ENCODE measurements around the gene SUPT20H. TPM values are rescaled to one million over a fixed set of nuclear protein-coding genes. Genes with fewer than 3 reads are reported as not detected.

Gene SUPT20H
- total RNA-seq, 2 experiments from 2014 or later: 47.3 to 53.5 TPM

DNA sequence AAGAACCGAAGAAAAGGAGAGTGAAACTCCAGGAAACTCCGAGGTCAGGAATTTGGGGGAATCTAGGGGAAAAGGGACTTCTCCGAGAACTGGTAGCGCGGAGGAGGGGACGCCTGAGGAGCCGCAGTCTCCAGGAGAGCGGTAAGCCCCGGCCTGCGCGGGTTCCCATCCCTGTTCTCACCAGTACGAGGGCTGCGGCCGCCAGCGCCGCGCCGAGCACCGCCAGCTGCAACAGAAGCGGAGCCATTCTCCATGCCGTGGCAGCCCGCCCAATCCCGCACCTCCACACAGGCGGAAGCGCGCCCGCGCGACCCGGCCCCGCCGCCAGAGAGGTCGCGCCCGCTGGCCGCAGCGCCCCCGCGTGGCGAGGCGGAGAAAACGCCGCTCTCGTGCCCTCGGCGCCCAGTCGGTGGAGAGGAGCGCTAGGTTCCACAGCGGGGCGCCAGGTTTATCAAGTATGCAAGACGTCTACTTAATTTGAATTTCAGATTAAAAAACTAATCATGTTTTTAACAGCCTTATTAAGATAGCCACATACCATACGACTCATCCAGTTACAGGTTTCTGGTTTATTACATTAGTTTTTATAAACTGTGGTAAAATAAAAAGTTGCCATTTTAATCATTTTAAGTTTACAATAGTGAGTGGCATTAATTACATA is 60.3 kb downstream of the SUPT20H start, which contains the start of gene ALG5:
Gene ALG5, minus strand, starts transcription at position 287 of the 661 bp plus-strand sequence. Its CDS starts 40 bp downstream, at position 247.
- Mint-ChIP-seq H3K36me3 (peaks cover 40% of the 10 kb centered on the region), H3K4me1 (peaks cover 33% of the 10 kb centered on the region), H3K4me3 (peak within 1 kb of the TSS; percentile 100), H3K27ac (peak within 1 kb of the TSS; percentile 100), H3K27me3 (no peaks in the 10 kb centered on the region), H3K9me3 (no peaks in the 10 kb centered on the region)
- DNase-seq: peak; percentile 96

DNA sequence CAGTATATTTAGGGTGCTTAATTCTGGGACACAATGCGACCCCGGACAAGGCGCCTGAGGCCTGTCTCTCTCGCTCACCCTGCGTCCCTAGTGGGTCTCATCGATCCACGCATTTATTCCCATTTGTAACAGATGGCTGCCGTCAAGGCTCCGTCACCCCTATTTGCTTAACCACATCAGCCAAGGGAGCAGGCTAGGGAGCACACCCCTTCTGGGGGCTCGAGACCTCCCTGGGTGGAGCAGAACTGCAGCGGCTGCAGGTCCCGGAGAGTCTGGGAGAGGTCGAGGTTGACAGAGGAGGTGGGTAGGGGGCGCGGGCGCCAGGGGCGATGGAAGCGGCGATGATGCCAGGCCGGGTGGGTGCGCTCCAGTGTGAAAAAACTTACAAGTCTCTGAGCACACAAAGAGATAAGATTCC is 60.9 kb downstream of the SUPT20H start:
- Mint-ChIP-seq H3K27me3 (no peaks in the 10 kb centered on the region), H3K36me3 (peaks cover 35% of the 10 kb centered on the region), H3K4me3 (peak overlapping the region; percentile 100)

DNA sequence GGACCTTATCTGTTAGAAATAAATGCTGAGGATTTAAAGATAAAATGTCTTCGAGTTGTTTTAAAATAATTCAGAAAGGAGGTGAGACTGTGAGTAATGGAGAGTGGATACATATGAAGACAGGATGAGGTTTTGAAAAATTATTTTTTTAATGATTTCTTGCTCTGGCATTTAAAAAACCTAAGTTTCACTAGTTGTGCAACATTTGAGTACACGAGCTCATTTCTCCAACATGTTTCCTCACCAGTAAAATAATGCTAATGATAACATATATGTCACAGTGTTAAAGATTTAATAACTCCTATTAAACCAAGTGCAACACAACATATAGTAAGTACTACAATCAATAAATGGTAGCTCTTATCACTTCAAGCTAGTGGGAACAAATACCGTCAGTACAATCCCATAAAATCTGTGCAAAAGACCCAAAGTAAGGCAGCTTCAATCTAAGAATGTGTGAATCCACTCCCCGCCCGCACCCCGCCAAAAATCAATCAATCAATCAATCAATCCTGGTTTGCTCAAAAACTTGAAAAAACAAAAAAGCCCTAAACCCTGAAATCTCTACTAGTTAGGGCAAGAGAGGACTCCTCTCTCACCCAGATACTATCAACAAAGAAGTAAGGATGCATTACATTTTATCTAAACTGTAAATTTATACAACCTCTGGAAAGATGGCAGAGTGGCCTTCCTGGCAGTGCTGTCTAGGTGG is 61.6 kb downstream of the SUPT20H start:
- no peaks in the 10 kb centered on the region for H3K9me3 Mint-ChIP-seq
- peaks cover 31% of the 10 kb centered on the region for H3K36me3 Mint-ChIP-seq
- H3K4me1 Mint-ChIP-seq: peaks cover 26% of the 10 kb centered on the region
- no peak for DNase-seq
- H3K4me3 Mint-ChIP-seq: peak overlapping the region; percentile 100
- H3K27ac Mint-ChIP-seq: peak overlapping the region; percentile 100
- H3K27me3 Mint-ChIP-seq: no peaks in the 10 kb centered on the region

More for the DNA sequence above, 60.9 kb downstream of the SUPT20H start:
- H3K4me1 Mint-ChIP-seq: peaks cover 30% of the 10 kb centered on the region
- no peaks in the 10 kb centered on the region for H3K9me3 Mint-ChIP-seq
- peak overlapping the region; percentile 100 for H3K27ac Mint-ChIP-seq
- DNase-seq: peak; percentile 9

DNA sequence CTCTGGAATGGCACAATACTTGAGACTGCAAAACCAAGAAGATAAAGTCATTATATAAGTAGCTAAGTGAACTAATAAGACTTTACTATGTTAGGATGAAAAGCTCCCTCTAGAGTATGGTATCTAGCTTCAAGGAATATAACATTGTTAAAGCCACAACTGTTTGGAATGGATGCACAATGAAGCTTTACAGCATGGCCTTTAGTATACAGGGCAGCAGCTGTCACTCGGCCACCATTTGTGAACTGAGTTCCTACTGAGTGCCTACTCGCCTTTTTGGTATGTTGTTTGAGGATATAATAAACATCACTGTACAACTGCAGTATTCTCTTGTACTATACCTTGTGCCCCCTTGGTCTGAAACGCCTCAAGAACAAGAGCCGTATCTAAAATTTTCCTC is 67.1 kb downstream of the SUPT20H start:
- DNase-seq: no peak
- peaks cover 24% of the 10 kb centered on the region for H3K36me3 Mint-ChIP-seq
- H3K27me3 Mint-ChIP-seq: no peaks in the 10 kb centered on the region
- H3K27ac Mint-ChIP-seq: no peak overlapping the region
- peaks cover 15% of the 10 kb centered on the region for H3K4me1 Mint-ChIP-seq
- H3K9me3 Mint-ChIP-seq: no peaks in the 10 kb centered on the region
- H3K4me3 Mint-ChIP-seq: no peak overlapping the region

DNA sequence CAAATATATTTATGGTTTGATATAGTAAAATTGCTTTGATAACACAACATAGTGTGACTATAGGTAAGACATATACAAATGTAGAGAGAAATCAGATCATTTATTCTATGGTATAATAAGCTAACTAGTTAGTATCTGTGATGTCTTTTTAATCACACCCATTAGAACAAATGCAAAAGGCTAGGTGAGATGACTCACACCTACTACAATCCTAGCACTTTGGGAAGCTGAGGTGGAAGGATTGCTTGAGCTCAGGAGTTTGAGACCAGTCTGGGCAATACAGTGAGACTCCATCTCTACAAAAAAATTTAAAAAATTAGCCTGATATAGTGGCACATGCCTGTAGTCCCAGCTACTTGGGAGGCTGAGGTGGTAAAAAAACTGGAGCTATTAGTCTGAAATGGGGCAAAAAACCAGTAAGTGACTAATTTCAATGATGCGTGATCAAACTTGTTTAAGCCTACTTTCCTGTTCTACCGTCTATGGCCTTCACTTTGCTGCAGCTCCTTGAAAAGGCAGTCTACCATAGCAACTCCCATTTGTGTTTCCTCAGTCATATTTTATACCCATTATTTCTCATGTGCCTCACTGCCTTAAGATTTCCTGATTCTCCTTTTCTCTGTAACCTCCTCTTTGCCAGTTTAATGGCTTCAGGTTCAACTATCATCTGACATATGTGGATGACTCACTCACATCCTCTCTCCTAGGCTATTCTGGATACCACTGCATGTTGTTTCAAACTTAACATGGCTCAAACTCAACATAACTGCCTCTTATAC is 72.8 kb downstream of the SUPT20H start:
- no peak for DNase-seq
- Mint-ChIP-seq H3K9me3 (no peaks in the 10 kb centered on the region), H3K27me3 (no peaks in the 10 kb centered on the region), H3K4me1 (peaks cover 2% of the 10 kb centered on the region), H3K36me3 (peaks cover 30% of the 10 kb centered on the region), H3K27ac (peak overlapping the region; percentile 1), H3K4me3 (no peak overlapping the region)

DNA sequence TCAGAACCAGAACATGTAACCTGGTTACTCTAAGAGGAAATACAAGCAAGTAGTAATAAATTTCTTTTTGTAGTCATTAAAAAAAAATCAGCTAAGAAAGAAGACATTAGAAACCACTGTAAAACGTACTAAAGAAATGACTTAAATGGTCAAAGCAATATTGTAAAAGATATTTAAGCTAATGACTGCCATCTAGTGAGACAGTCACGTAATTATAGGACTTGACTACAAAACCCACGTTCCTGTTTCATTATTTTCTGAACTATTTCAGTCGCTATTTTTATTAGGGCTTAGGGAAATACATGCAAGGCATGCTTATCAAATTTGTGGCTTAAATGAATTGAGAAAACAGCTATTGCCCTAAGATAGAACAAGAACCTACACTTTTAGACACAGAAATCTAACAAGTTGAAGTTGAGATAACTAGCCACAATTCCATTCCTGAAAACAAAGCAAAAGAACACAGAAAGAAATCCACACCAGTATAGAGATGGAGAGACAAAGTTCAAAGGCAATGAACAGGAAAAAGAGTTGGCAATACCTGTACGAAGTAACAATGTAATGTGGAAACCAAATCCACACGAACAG is 78.2 kb downstream of the SUPT20H start:
- Mint-ChIP-seq H3K9me3 (no peaks in the 10 kb centered on the region), H3K36me3 (peaks cover 25% of the 10 kb centered on the region), H3K27ac (no peak overlapping the region), H3K4me3 (no peak overlapping the region), H3K4me1 (peaks cover 2% of the 10 kb centered on the region), H3K27me3 (no peaks in the 10 kb centered on the region)
- DNase-seq: no peak

DNA sequence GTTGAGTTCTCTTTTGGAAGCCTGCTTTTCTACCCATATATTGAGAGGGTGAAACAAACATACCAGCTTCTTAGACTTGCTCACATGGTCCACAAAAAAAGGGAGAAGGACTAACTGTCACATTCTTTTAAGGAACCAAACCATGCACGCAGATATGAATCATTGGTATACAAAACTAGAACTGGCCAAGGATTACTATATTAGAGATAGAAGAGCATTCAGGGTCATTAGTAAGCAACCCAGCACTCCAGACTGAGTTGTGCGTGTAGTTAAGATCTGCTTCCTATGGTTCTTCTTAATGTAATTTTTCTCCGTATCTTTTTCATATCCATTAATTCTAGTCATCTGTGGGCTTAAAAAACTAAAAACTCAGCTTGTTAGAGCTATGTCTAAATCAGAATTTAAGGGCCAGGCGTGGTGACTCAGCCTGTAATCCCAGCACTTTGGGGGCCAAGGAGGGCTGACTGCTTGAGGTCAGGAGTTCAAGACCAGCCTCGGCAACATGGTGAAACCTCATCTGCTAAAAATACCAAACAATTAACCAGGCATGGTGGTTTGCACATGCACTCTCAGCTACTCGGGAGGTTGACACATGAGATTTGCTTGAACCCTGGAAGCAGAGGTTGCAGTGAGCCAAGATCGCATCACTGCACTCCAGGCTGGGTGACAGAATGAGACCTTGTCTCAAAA is 80.0 kb downstream of the SUPT20H start:
- Mint-ChIP-seq H3K27ac (no peak overlapping the region), H3K4me3 (no peak overlapping the region), H3K36me3 (peaks cover 33% of the 10 kb centered on the region), H3K4me1 (peaks cover 2% of the 10 kb centered on the region), H3K9me3 (peaks cover 2% of the 10 kb centered on the region), H3K27me3 (no peaks in the 10 kb centered on the region)
- DNase-seq: no peak

DNA sequence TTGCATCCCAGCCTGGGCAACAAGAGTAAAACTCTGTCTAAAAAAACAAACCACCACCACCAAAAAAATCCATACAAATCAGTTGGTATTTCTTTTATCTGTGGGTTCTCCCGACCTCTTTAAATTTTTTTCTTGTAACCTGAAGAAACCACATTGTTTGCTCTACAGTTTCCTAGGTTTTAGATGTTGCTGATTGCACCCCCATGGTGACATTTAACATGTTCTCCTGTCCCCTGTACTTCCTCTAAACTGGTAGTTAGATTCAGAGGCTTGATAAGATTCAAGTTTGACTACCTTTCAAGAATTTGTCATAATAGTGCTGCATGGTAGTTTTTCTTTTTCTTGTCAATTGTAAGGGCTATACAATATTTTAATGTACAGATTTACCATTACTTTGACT is 84.3 kb downstream of the SUPT20H start:
- Mint-ChIP-seq H3K36me3 (peaks cover 37% of the 10 kb centered on the region), H3K4me1 (no peaks in the 10 kb centered on the region), H3K27ac (no peak overlapping the region), H3K4me3 (no peak overlapping the region), H3K9me3 (peaks cover 2% of the 10 kb centered on the region), H3K27me3 (no peaks in the 10 kb centered on the region)
- DNase-seq: no peak

DNA sequence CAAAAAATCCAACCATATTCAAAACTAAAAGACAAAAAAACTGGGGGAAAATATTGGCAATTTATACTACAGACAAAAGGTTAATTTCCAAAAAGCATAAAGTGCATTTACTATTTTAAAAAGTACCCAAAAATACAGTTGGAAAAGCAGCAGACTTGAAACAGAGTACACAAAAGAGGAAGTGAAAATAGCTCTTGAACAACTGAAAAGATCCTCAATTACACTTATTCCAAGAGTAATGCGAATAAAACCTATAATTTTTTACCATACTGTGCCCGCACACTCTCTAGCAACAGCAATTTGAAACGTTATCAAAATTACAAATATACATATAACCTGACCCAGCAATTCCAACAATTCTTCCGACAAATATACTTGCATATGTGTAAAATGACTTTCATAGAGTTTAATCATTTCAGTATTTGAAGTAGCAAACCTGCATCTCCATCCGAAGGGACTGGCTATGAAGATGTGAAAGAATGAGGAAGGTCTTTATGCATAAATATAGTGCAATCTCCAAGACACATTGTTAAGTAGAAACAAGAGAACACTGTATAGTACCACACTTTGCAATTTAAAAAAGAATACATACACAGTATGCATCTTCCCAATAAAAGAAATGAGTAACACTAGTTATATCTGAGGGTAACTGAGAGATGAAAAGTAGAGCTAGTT is 85.7 kb downstream of the SUPT20H start:
- peaks cover 33% of the 10 kb centered on the region for H3K36me3 Mint-ChIP-seq
- no peak overlapping the region for H3K27ac Mint-ChIP-seq
- H3K4me1 Mint-ChIP-seq: no peaks in the 10 kb centered on the region
- no peak for DNase-seq
- peaks cover 2% of the 10 kb centered on the region for H3K9me3 Mint-ChIP-seq
- no peaks in the 10 kb centered on the region for H3K27me3 Mint-ChIP-seq
- no peak overlapping the region for H3K4me3 Mint-ChIP-seq

DNA sequence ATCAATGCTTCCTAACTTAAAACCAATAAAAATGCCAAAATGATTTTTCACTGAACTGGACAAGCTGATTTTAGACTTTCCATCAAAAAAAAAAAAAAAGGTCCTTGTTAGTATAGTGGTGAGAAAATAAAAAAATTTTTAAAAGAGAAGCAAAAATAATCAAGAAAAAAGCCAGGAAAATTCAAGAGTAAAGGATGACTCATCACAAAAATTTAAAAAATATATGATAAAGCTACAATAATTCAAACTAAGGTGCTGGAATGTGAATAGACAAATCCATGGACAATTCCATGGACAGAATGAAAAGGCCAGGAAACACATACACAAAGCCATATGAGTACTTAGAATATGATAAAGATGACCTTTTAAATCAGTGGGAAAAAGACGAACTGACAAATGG is 86.5 kb downstream of the SUPT20H start:
- H3K4me3 Mint-ChIP-seq: no peak overlapping the region
- H3K4me1 Mint-ChIP-seq: no peaks in the 10 kb centered on the region
- H3K9me3 Mint-ChIP-seq: peaks cover 2% of the 10 kb centered on the region
- H3K27me3 Mint-ChIP-seq: no peaks in the 10 kb centered on the region
- peaks cover 36% of the 10 kb centered on the region for H3K36me3 Mint-ChIP-seq
- no peak for DNase-seq
- no peak overlapping the region for H3K27ac Mint-ChIP-seq

DNA sequence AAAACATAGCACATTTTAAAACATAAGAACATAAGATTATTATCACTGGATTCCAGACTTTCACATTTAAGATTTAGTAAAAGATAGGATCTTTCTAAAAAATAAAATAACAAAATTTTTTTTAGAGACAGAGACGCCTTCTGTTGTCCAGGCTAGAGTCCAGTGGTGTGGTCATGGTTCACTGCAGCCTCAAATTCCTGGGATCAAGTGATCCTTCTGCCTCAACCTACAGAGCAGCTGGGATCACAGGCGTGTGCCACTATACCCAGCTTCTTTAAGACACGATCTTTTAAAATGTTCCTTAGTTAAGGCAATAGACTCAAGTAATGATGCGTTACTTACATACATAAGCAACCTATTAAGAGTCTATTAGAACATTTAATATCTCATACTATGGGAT is 93.1 kb downstream of the SUPT20H start:
- no peak for DNase-seq
- peaks cover 5% of the 10 kb centered on the region for H3K4me1 Mint-ChIP-seq
- no peaks in the 10 kb centered on the region for H3K27me3 Mint-ChIP-seq
- no peaks in the 10 kb centered on the region for H3K9me3 Mint-ChIP-seq
- no peak overlapping the region for H3K27ac Mint-ChIP-seq
- H3K36me3 Mint-ChIP-seq: peaks cover 27% of the 10 kb centered on the region
- no peak overlapping the region for H3K4me3 Mint-ChIP-seq

DNA sequence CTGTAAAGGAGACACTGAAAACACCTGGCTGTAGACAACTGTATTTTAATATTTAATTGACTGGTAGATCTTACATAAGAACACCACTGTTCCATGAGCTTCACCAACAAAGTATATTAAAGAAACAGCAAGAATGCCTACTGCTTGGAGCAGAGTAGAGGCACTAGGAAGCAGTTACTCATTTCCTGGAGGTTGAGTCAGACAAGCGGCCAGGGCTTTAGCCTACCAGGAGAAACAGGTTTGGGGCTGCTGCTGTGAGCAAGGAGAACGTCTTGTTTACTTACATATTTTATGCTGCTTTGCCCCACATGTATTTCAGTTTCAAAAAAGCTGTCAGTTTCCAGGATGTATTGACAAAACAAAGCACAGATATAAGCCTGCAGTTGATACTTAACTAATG is 93.7 kb downstream of the SUPT20H start:
- H3K27me3 Mint-ChIP-seq: no peaks in the 10 kb centered on the region
- H3K4me3 Mint-ChIP-seq: no peak overlapping the region
- H3K36me3 Mint-ChIP-seq: peaks cover 26% of the 10 kb centered on the region
- H3K9me3 Mint-ChIP-seq: no peaks in the 10 kb centered on the region
- DNase-seq: no peak
- H3K4me1 Mint-ChIP-seq: peaks cover 5% of the 10 kb centered on the region
- no peak overlapping the region for H3K27ac Mint-ChIP-seq

DNA sequence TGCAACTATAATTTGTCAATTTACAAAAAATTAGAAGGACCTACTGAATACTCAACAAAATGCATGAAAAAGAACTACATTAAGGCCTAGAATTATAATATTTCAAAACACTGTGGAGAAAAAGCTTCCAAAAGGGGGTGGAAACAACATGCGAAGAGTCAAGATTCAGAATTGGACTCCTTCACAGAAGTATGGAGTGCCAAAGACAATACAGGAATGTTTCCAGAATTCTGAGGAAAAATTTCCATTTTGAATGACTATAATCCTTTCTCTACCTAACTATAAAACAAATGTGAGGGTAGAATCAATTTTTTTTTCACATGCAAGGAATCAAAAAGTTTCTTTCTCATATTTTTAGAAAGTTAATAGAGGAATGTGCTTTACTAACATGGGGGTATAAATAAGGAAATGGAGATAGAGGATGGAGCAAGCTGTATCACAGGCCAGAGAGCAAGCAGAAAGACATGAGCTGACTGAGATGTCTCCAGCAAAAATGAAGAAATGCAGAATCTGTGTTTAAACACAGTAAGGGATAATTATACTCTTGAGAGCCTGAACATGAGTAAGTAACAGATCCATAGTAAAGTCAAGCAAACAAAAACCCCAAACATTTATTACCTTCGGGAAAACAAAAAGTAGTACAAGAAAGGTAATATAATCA is 99.9 kb downstream of the SUPT20H start:
- peak overlapping the region; percentile 2 for H3K27ac Mint-ChIP-seq
- no peaks in the 10 kb centered on the region for H3K27me3 Mint-ChIP-seq
- H3K9me3 Mint-ChIP-seq: no peaks in the 10 kb centered on the region
- no peaks in the 10 kb centered on the region for H3K4me1 Mint-ChIP-seq
- no peak for DNase-seq
- H3K4me3 Mint-ChIP-seq: no peak overlapping the region
- H3K36me3 Mint-ChIP-seq: peaks cover 39% of the 10 kb centered on the region
